ENCODE results near the gene APBB1.
"Not testable (repeated sequence)": the region's sequence is repeated elsewhere in the genome, so short reads cannot be mapped to it uniquely, and the experiment has no call there.

Gene APBB1

DNA sequence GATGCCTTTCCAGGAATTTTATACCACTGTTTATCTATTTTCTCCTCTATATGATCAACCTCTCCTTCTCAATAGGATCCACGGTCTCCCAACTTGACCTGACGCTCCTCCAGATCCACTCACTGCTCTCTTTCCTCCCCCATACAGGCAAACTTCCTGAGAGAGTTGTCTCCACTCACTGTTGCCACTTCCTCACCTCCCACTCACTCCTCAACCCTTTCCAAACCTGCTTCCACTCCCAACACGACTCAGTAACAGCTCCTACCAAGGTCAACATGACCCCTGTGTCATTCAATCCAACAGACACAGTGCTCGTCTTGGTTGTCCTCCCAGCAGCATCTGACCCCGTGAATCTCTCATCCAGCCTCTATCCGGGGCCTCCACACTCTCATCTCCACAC, 3.1 kb downstream of the APBB1 start:
- no peak for FAIRE-seq

DNA sequence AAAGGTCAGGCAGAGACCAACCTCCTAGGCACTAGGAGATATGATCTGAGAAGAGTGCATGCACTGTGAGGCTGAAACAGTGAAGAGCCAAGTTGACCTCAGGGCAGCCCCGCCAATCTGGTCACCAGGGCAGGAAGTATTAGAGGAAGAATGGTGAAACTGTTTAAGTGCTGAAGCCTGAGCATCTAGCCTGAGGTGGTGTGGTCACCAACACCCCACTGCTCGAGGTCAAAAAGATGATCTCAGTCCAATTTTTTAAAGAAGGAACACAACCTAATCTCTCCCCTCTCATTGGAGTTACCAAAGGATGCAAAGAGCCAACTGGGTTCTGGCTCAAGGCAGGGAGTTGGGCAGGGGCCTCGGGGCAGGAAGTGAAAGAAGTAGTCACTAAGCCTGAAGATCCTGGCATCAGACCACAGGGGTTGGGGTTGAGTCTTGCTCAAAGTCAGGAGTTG, 4.0 kb downstream of the APBB1 start:
- no peak for FAIRE-seq

DNA sequence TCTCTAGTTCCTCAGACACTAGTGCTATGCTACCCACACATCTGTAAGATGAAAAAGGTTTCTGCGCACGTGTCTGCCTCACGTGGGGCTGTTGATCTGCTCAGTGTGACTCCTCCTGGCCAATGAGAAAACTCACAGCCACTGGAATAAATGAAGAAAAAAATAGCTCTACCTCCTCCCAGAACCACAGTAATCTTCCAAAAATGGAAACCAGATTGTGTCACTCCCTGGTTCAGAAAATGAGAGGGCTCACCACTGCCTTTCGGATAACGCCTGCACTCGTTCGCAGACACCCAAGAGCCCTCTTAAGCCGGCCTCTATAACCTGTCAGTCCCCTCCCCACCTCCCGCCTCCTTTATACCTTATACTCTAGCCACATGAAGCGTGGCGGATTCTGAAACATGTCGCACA, 5.1 kb downstream of the APBB1 start:
- no peak for FAIRE-seq

DNA sequence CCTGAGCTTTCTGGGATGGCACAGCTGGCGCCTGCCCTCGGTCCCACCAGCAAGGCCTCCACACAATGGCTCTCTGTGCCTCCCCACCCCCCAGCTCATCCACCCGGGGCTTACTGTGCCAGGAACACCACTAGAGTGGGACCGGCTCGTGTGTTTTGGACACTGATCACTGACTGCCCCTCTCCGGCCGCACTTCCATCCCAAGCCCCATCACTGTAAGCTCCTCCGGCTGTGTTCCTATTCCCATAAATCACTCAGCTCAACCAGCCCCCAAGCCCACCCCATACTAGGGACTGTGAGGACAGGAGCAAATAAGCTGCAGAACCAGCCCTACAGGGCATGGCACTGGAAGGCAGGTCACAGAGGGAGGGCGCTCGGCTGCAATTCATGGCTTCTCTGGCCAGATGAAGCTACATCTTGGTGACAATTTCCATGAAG, 7.3 kb downstream of the APBB1 start:
- FAIRE-seq, result no peak

DNA sequence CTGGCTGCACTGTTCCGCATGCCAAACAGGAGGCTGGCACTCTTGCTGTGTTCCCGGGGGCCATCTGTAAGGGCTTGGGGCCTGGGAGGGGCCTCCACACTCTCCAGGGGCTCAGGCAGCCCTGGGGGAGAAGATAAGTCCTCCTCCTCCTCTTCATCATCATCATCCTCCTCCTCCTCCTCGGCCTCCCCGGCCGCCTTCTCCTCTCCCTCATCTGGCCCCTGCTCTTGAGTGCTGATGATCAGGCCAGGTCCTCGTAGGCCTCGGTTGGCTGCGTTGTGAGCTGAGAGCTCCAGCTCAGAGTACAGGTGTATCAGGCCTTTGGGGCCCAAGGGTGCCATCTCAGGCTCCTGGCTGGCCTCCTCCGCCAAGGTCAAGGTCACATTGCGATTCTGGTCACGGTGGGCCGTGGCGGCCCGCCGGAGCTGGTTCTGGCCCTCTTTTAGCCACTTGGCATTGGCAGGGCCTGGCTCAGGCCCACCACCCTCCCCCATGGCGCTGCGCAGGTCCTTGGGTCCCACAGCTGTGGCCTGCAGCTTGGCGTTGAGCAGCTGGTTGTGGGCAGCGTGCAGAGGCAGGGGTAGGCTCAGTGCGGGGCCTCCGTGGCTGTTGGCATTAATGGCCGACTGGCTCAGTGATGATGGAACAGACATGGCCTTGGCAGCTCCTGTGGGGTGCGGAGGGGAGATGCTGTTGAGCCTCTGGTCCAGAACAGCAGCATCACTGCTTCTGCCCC, 8.0 kb downstream of the APBB1 start:
- no peak for FAIRE-seq

DNA sequence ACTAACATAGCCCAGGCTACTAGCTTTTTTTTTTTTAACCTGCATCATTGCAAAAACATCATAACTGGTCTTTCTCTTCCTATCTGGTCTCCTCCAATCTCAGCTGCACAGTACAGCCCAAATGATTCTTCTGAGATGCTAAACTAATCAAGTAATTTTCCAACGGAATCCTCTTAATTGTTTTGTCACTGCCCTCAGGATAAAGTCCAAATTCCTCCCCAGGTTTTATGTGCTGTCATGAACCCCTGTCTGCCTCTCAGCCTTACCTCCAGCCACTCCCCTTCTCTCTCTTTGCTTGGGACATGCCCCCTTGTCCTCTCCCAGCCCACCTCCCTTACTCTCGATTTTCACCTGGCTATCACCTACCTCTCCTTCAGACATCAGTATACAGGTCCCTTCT, 12.5 kb downstream of the APBB1 start:
- no peak for FAIRE-seq

DNA sequence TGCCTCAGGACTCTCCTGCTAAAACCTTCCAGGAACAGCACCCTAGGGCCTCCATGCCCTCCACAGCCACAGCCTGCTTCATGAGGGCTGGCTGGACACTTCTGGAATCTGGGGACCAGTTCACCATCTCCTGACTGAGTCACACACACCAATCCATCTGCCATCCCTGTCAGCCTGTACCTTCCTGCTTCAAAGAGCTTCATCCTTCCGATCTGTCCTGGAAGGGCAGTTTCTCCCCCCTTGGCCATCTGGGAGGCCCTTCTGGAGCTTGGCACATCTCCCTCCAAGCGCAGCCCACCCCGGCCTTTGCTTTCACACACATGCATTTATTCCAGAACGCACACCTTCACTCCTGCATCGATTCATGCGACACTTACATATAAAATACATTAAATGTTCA, 13.0 kb downstream of the APBB1 start:
- FAIRE-seq, result no peak

DNA sequence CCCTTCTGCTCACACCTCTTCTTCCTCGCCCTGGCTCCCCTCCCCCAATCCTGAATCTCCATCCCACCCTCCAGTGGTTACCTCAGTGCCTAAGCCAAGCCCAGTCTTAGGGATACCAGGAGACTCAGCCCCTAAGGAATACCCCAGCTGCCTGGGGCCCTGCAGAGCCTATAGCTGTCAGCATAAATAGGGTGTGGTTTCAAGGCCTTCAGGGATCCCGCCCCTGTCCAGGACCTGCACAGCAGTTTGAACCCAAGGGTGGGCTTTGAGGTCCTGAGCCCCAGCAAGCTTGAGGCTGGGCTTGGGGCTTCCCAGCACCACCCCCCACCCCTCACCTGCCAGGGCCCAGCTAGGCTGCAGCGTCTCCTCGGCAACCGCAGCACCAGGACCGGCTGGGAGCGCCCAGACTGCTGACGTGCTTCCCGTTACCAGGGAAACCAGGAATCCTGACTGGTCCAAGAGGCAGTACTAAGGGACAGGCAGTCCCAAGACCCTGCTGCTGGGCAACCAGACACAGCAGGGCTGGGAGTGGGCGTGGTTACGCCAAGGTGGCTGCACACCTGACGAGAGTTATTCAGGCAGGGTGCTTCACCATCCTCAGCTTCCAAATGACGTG, 13.7 kb downstream of the APBB1 start:
- peak; percentile 95 for FAIRE-seq

DNA sequence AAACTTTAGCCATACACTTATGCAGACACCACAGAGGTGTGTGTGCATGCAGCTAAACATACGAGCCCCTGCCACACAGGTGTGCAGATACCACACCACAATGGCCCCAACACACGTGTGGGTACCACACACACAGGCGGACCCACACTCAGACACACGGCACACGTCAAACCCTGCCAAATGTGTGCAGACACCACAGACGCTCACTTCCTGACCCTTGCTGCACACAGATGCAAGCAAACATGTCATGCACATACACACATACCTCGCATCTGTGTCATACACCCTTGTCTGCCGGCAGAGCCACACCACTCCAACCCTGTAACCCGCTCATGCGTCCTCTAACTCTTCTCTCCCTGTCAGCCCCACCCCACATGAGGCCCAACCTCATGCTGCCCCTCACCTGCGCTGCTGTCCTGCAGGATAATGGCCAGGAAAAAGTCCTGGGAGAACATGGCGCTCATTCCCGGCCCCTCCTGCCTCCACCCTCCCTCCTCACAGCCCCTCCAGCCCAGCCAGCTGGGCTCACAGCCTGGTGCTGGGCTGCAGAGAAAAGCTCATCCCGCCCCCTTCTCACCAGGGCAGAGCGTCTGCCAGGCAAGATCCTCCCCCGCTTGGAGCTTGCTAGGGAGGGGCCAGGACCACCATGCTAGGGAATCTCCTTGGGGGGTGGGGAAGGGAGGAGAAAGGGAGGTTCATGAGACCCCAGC, 14.4 kb downstream of the APBB1 start:
- FAIRE-seq, result no peak

DNA sequence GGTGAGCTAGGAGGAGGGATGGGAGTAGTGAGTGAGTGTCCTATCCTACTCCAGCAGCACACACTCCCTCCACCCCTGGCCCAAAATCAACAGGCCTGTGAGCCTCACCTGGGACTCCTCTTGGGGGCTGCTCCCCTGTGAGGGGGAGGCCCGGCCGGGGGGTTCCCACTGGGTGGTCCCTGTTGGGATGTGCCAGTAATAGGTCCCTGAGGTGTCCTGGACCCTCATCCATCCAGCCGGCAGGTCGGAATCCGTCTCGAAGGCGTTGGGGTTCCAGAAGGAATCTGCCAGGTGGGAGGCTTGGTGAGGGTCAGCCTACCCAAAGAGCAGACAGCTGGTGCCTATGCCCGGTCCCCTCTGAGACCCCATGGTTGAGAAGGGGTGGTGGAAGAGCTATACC, 15.4 kb downstream of the APBB1 start:
- FAIRE-seq, result no peak

DNA sequence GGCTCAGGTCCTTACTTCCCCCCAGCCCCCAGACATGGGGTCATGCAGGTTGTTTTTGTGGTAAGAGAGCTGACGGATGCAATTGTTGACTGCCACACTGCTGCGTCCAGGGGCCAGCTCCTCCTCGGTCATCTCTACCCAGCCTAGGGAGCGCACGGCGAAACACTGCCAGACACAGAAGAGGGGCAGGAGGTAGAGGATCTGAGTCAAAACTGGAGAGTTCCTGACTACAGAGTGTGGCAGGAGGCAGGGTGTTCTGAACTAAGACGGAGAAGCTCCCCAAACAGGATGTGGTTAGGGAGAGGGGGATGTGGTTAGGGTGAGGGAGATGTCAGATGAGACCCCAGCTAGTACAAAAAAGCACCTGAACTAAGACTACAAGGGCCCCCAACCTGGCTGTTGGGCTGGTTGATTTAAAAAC, 16.3 kb downstream of the APBB1 start:
- no peak for FAIRE-seq

DNA sequence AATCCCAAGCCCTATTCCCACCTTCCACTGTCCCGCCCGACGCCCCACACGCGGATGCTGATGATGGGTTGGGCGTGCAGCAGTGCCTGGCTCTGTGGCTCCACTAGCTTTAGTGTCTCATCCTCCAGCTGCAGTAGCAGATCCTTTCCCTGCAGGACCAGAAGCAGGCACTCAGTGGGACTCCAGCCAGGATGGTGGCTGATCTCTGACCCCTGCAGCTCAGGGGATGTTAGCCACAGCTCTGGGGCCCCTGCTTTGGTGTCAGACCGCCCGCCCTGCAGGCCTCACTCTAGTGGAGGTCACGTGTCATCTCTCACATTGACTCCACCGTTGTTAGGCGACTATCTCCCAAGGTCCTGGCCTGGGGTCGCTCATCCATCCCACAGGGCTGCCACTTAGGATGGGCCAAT, 16.8 kb downstream of the APBB1 start:
- FAIRE-seq, result no peak

DNA sequence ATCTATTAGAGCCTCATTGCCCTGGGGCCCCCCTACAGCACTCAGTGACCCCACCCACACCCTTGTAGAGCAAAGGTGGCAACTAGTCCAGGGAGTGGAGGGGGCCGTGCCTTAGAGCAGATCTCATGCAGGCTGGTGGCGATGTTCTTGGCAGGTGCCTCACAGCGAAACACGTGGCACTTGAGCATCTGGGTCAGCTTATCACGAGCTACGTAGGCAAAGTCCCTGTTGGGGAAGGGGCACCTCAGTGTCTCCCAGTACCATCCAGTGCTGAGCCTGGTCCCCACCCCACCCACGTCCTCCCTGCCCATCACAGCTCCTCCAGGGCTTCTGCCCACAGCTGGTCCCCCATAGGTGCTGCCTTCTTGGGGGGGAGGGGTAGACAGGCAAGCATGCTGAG, 17.4 kb downstream of the APBB1 start:
- FAIRE-seq, result no peak

DNA sequence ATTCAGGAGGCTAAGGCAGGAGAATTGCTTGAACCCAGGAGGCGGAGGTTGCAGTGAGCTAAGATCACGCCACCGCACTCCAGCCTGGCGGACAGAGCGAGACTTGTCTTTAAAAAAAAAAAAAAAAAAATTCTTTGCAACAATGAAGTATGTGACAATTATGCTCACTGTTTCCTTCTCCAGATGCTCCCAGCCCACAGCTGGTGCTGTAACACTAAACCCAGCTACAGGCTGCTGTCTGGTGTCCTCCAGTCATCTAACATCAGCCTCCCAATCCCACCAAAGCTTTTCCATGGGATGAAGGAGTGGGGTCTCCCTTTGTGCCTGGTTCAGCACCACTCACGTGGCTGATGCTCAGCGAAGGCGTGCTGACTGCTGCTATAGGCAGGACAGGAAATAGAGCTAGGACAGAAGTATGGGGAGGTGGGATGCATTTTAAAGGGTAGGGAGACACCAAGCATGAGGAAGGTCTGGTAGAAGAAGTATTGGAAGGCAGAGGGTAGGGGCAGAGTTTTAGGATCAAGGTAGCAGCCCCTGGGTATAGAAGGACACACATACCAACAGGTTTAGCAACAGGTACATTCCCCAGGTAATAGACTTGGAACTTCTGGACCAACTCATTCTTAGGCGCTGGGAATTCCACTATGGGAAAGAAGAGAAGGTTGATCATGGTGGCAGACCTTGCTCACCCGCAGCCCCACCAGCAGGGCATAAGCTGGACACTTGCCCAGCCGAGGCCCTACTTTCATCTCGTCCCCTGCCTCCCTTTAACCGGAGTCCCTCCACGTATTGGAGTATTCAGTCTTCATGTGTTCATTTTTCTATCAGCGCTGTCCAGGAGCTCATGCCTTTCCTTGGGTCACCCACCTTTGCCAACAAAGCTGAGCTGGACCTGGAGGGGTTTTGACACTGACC, 18.2 kb downstream of the APBB1 start:
- FAIRE-seq, result no peak

DNA sequence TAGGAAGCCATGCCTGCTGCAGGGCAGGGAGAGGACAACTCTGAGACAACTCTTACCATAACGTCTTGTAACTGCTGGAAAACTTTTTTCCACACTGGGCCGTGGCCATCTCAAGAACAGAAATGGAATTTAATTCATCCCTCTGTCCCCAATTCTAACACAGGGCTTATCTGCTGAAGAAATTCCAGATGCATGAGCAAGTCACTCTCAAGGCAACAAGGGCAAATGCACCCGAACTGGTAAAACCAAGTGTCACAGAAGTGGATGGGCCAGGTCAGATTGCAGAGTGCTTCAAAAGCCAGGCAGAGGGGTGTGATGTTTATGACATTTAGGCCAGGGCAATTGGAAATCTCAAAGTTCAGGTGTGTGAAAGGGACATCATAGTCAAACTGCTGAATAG, 21.3 kb downstream of the APBB1 start:
- no peak for FAIRE-seq

DNA sequence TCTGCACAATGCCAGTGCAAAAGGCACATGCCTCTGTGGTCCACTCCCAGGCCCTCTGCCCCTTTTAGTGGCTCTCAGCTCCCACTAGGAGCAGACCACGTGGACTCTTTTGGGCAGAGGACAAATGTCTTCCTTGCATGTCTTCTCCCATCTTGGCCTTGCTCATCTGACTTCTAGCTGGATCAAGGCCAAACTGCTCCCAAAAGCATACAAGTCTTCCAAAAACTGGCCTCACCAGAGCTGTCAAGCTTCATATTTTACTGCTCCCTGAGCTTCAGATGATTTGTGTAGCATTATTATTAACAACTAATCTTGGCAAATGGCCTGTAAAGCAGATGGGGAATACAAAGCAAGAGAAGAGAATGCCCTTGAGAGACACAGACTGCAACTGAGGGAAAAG, 21.7 kb downstream of the APBB1 start:
- FAIRE-seq, result no peak

DNA sequence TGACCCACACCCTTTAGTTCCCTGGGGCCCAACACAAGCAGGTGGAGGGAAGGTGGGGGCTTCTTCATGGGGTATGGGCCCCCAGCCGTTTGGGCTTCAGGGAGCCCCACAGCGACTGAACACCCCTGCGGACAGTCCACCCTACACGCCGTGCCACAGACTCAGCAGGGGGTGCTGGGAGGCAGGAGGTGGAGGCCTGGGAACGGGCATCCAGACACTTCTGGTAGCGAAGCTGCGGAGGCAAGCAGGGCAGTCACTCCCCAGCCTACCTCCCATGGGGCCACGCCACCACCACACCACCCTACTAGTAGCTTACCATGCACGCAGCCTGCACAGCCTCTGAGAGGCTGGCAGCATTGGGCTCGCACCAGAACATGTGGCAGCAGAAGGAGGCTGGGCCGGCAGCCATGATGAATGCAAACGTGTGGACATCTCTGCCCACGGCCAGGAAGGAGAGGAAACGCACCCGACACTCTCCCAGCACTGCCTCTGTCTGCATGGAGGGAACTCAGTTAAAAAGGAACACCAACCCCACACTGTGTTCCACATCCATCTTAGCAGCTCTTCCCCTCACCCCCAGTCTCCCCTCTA, 23.3 kb downstream of the APBB1 start:
- no peak for FAIRE-seq

DNA sequence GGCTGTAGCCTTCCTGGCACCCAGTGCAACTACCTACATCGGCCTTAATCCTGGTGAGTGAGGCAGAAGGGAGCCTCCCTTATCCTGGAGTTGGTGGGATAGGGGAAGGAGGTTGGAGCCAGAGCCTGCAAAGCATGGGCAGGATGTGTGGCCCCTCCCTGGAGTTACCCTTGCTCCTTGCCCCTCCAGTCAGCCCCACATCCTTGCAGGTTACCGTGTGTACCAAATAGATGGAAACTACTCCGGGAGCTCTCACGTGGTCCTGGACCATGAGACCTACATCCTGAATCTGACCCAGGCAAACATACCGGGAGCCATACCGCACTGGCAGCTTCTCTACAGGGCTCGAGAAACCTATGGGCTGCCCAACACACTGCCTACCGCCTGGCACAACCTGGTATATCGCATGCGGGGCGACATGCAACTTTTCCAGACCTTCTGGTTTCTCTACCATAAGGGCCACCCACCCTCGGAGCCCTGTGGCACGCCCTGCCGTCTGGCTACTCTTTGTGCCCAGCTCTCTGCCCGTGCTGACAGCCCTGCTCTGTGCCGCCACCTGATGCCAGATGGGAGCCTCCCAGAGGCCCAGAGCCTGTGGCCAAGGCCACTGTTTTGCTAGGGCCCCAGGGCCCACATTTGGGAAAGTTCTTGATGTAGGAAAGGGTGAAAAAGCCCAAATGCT, 24.8 kb downstream of the APBB1 start:
- no peak for FAIRE-seq

DNA sequence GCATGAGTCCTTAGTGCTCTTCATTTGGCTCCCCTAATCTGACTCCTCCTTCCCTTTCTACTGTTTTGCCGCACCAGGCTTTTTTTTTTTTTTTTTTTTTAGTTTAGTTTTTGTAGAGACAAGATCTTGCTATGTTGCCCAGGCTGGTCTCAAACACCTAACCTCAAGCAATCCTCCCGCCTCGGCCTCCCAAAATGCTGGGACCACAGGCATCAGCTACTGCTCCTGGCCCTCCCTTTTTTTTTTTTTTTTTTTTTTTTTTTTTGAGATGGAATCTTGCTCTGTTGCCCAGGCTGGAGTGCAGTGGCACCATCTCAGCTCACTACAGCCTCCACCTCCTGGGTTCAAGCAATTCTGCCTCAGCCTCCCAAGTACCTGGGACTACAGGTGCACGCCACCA, 26.6 kb downstream of the APBB1 start:
- FAIRE-seq, result not testable (repeated sequence)

DNA sequence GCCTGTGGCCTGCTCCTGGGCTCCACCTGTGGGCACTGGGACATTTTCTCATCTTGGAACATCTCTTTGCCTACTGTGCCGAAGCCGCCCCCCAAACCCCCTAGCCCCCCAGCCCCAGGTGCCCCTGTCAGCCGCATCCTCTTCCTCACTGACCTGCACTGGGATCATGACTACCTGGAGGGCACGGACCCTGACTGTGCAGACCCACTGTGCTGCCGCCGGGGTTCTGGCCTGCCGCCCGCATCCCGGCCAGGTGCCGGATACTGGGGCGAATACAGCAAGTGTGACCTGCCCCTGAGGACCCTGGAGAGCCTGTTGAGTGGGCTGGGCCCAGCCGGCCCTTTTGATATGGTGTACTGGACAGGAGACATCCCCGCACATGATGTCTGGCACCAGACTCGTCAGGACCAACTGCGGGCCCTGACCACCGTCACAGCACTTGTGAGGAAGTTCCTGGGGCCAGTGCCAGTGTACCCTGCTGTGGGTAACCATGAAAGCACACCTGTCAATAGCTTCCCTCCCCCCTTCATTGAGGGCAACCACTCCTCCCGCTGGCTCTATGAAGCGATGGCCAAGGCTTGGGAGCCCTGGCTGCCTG, 27.3 kb downstream of the APBB1 start:
- no peak for FAIRE-seq

DNA sequence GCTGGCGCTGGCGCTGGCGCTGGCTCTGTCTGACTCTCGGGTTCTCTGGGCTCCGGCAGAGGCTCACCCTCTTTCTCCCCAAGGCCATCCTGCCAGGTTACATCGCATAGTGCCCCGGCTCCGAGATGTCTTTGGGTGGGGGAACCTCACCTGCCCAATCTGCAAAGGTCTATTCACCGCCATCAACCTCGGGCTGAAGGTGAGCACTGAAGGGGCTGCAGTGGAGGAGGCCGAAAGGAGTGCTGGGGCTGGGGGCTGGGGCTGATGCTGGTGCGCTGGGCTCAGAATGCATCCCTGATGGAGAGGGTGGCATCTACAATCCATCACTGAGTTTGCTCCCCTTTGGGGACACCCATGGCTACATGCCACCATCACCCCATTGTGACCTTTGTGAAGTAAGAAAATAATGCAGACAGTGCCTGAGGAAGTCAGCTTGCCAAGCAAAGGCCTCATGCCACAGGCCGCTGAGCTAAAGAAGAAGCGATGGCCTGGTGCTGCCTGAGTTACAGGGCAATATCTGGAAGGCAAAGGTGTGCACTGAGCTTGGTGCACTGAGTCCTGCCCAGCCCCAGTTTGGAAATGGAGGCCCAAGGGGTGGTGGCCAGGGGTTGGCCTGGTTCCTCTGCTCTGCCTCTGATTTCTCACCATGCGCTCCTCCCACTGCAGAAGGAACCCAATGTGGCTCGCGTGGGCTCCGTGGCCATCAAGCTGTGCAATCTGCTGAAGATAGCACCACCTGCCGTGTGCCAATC, 28.0 kb downstream of the APBB1 start:
- no peak for FAIRE-seq

Measured in islet of Langerhans (tissue), 1 donor.